HCT116 (cell line): Measurements from ENCODE around the gene CCDC192.

Experiments used
- CEBPB ChIP-seq: IDR thresholded peaks from 2 replicates; pipeline ENCODE4 v1.6.1; 2012; ENCODE audit warnings: low read depth
- EZH2 ChIP-seq: fragments of 200-600 bp; sonication (generic); IDR thresholded peaks from 2 replicates; pipeline ENCODE4 v1.6.1; 2017; ENCODE audit warnings: antibody characterized with exemption, mixed run types
- POLR2A ChIP-seq: IDR thresholded peaks from 2 replicates; pipeline ENCODE4 v1.7.0; 2011; ENCODE audit warnings: borderline replicate concordance; ENCODE audit not compliant: insufficient read depth, insufficient read length; ENCODE audit errors: extremely low read depth
- POLR2AphosphoS5 ChIP-seq: IDR thresholded peaks from 2 replicates; pipeline ENCODE4 v1.6.1; 2011; ENCODE audit warnings: mild to moderate bottlenecking, low read depth, low read length, moderate library complexity
- RAD21 ChIP-seq: IDR thresholded peaks from 2 replicates; pipeline ENCODE4 v1.6.1; 2012; ENCODE audit warnings: low read depth, mild to moderate bottlenecking
- TCF7L2 ChIP-seq: IDR thresholded peaks from 2 replicates; pipeline ENCODE4 v1.7.0; 2011; ENCODE audit warnings: borderline replicate concordance, inconsistent platforms; ENCODE audit not compliant: insufficient read depth, insufficient read length; ENCODE audit errors: extremely low read depth
- ZBTB33 ChIP-seq: IDR thresholded peaks from 2 replicates; pipeline ENCODE4 v1.6.1; 2011; ENCODE audit warnings: mild to moderate bottlenecking, low read length, moderate library complexity; ENCODE audit not compliant: insufficient replicate concordance; ENCODE audit errors: extremely low read depth
- TF ChIP-seq, protein P1 (sequence below), 3 experiments: fragments of 200-600 bp in 1 of 3; sonication (generic) in 1 of 3; IDR thresholded peaks in 2 of 3; conservative IDR thresholded peaks in 1 of 3; 2 replicates each; pipeline ENCODE4 v1.5.1; 2012 to 2017; ENCODE audit warnings: low read depth in 2 of 3, low read length in 2 of 3, antibody characterized with exemption in 1 of 3, borderline replicate concordance in 1 of 3, control low read depth in 1 of 3, mild to moderate bottlenecking in 1 of 3, mixed read lengths in 1 of 3, mixed run types in 1 of 3, moderate library complexity in 1 of 3; ENCODE audit not compliant: insufficient read depth in 1 of 3

GRCh38 chr5:127970081-127970480 lies 266.9 kb downstream of the CCDC192 start:
- TF ChIP-seq, protein P1, sequence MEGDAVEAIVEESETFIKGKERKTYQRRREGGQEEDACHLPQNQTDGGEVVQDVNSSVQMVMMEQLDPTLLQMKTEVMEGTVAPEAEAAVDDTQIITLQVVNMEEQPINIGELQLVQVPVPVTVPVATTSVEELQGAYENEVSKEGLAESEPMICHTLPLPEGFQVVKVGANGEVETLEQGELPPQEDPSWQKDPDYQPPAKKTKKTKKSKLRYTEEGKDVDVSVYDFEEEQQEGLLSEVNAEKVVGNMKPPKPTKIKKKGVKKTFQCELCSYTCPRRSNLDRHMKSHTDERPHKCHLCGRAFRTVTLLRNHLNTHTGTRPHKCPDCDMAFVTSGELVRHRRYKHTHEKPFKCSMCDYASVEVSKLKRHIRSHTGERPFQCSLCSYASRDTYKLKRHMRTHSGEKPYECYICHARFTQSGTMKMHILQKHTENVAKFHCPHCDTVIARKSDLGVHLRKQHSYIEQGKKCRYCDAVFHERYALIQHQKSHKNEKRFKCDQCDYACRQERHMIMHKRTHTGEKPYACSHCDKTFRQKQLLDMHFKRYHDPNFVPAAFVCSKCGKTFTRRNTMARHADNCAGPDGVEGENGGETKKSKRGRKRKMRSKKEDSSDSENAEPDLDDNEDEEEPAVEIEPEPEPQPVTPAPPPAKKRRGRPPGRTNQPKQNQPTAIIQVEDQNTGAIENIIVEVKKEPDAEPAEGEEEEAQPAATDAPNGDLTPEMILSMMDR (IDR thresholded peaks at IDR 0.05 in 2 of 3, conservative IDR thresholded peaks at IDR 0.05 in 1 of 3; ENCODE audit: borderline replicate concordance in 1 of 3, insufficient read depth in 1 of 3, low read depth in 2 of 3, low read length in 2 of 3), result no peak
- TF ChIP-seq RAD21 (no peak), POLR2A (no peak), CEBPB (no peak), TCF7L2 (no peak), ZBTB33 (no peak), POLR2AphosphoS5 (no peak), EZH2 (no peak)
